Neural progenitor cell (in vitro differentiated cells): ENCODE measurements around the gene NCAPD3.

Experiments
- EZH2 ChIP-seq: fragments of 200-600 bp; sonication (generic); IDR thresholded peaks from 2 replicates; pipeline ENCODE4 v1.6.1; 2017; ENCODE audit warnings: antibody characterized with exemption, mild to moderate bottlenecking, moderate library complexity
- TF ChIP-seq, protein P1 (sequence below): fragments of 200-600 bp; sonication (generic); IDR thresholded peaks from 2 replicates; pipeline ENCODE4 v1.5.1; 2017; ENCODE audit warnings: antibody characterized with exemption, mild to moderate bottlenecking

DNA sequence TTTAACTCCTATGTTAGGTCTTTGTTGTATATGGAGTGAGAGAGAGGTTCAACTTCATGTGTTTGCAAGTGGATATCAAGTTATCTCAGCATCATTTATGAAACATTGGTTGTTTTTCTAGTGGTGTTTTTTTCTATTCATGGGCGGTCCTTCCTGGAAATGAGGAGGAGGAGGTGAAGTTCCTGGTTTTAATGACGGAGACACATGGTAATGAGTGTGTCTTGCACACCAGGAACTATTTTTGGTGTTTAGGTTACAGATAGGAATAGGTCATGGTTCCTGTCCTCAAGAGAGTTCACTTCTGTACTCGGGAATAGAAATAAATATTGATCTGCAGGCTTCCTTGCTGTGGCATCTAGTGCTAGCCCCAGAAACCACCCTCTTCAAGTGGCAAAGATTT, 80.0 kb downstream of the NCAPD3 start:
- TF ChIP-seq, protein P1, sequence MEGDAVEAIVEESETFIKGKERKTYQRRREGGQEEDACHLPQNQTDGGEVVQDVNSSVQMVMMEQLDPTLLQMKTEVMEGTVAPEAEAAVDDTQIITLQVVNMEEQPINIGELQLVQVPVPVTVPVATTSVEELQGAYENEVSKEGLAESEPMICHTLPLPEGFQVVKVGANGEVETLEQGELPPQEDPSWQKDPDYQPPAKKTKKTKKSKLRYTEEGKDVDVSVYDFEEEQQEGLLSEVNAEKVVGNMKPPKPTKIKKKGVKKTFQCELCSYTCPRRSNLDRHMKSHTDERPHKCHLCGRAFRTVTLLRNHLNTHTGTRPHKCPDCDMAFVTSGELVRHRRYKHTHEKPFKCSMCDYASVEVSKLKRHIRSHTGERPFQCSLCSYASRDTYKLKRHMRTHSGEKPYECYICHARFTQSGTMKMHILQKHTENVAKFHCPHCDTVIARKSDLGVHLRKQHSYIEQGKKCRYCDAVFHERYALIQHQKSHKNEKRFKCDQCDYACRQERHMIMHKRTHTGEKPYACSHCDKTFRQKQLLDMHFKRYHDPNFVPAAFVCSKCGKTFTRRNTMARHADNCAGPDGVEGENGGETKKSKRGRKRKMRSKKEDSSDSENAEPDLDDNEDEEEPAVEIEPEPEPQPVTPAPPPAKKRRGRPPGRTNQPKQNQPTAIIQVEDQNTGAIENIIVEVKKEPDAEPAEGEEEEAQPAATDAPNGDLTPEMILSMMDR: no peak
- no peak for TF ChIP-seq EZH2
